Retinal pigment epithelial cell (primary cell): ENCODE data around the gene FBXW10B.
"Not testable (repeated sequence)": the region's sequence is repeated elsewhere in the genome, so short reads cannot be mapped to it uniquely, and the experiment has no call there.

Experiments used
- DNase-seq: peaks from one replicate; pipeline ENCODE4 v3.0.0-alpha.2; 2010; ENCODE audit warnings: low read depth
- H3K4me3 ChIP-seq: 2 replicates; pipeline ENCODE4 v1.5.1; 2011; ENCODE audit warnings: mild to moderate bottlenecking, low read length, control low read depth, moderate library complexity
- TF ChIP-seq, protein P1 (sequence below): conservative IDR thresholded peaks from 2 replicates; pipeline ENCODE4 v1.5.1; 2011; ENCODE audit warnings: low read depth, low read length, control low read depth, inconsistent platforms

The FBXW10B gene

DNA sequence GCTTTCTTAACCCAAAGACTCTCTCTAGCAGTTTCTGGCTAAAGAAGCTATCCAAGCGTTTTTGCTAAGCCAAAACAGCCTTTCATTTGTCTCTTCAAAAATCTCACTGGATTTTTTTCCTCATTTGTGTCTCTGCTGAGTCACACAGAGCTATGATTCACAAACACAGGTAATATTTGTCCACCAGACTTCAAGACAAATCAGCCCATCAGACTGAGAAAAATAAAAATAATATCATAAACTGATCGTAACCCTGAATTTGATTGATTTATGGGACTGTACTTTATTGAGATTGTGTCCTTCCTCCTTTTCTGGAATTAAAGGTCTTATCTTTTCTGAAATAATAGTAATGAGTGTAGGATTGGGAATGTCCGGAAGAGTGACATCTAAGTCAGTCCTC, 38.8 kb upstream of the FBXW10B start:
- TF ChIP-seq, protein P1, sequence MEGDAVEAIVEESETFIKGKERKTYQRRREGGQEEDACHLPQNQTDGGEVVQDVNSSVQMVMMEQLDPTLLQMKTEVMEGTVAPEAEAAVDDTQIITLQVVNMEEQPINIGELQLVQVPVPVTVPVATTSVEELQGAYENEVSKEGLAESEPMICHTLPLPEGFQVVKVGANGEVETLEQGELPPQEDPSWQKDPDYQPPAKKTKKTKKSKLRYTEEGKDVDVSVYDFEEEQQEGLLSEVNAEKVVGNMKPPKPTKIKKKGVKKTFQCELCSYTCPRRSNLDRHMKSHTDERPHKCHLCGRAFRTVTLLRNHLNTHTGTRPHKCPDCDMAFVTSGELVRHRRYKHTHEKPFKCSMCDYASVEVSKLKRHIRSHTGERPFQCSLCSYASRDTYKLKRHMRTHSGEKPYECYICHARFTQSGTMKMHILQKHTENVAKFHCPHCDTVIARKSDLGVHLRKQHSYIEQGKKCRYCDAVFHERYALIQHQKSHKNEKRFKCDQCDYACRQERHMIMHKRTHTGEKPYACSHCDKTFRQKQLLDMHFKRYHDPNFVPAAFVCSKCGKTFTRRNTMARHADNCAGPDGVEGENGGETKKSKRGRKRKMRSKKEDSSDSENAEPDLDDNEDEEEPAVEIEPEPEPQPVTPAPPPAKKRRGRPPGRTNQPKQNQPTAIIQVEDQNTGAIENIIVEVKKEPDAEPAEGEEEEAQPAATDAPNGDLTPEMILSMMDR = no peak
- H3K4me3 ChIP-seq = no peak overlapping the region
- no peak for DNase-seq

DNA sequence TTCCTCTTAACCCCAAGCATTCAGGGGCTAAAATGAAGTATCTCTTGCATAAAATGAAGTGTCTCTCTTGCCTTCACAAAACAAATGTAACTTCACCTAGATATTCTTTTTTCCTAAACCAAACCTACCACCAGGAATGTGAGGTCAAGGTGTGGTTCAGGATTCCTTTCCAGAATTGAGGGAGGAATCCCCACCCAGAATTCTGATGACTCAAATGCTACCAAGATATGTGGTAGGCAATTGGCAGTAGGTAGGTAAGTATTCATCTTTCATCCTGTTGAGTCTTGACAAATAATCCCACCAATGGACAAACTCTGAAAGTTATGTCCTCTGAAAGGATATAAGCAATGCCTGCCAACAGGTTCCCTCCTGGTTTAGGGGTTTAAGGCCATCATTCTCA, 38.4 kb upstream of the FBXW10B start:
- TF ChIP-seq, protein P1 = no peak
- no peak overlapping the region for H3K4me3 ChIP-seq
- no peak for DNase-seq

DNA sequence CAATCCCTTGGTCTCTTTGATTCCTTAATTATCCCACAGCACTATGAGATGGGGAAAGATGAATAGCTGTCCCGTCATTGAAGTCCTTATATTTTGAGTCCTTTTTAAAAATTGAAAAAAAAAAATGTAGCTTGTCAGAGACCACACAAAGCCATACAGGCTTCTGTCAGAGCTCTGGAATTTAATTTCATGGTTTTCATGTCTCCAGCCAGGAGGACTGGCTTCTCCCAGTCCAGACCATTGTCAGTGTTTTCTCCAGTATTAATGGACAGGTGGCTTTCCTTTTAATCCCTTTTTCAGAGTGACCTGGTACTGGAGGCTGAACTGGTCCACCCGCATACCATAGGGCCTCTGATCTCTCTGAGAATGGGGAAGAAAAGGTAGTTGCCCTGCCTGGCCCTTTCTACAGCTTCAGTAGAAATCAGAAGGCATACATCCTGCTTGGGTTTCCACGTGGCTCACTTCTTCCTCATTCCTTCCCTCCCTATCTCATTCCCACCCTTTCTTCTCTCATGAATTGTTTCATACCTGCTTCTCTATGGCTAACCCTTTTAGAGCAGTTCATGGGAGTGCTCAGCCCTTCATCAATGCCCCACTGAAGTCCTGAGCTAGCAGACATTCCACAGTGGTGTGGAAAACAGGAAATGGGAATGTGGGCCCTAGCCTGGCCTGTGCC, 35.5 kb upstream of the FBXW10B start:
- TF ChIP-seq, protein P1 = no peak
- no peak overlapping the region for H3K4me3 ChIP-seq
- no peak for DNase-seq

DNA sequence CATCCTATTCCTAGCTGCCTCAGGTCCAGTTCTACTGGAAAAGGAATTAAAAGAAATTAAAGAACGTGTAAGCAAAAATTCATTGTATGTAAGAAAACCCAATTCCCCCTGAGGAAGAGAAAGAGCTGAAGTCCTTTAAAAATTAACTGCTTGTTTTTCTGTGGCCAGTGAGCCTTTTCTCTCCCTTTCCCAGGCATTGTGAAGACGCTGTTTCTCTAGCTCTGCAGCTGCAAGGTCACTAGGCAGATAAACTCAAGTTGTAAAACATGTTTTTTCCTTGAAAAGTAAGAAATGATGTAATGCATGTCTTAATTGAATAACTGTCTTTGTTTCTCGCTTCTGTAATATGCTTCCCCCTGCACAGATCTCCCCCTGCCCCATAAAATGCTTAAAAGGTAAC, 34.9 kb upstream of the FBXW10B start:
- not testable (repeated sequence) for DNase-seq, H3K4me3 ChIP-seq

DNA sequence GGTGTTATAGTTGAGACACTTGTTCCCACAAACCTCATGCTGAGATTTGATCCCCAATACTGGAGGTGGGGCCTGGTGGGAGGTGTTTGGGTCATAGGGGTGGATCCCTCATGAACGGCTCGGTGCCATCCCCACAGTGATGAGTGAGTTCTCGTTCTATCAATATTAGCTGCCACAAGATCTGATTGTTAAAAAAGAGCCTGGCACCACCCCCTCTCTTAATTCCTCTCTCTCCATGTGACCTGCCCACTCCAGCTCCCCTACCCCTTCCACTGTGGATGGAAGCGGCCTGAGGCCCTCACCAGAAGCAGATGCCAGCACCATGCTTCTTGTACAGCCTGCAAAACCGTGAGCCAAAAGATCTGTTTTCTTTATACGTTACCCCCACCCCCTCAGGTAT, 33.5 kb upstream of the FBXW10B start:
- H3K4me3 ChIP-seq = no peak overlapping the region
- TF ChIP-seq, protein P1 = no peak
- DNase-seq = no peak

DNA sequence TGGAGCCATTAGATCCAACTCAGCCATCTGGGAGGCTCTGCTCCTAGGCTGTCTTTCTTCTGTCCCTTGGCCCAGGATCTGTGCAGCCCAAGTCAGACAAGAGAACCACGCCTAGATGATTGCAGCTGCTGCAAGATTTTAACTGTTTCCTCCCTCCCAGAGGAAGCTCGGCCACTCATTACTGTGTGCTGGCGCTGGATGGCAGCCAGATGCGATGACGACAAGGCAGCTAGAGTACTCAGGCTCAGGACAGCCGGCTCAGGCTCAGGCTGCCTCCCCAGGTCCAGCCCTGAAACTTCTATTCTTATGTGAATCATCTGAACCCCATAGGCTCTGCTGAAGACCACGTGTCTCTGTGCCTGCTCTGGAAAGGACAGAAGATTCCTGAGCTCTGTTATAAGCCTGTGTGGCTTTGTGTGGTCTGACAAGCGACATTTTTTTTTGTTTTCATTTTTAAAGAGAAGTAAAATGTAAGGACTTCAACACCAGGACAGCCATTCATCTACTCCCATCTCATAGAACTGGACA, 32.1 kb upstream of the FBXW10B start:
- peak; percentile 95 for DNase-seq
- TF ChIP-seq, protein P1 = no peak
- peak overlapping the region; percentile 41 for H3K4me3 ChIP-seq

DNA sequence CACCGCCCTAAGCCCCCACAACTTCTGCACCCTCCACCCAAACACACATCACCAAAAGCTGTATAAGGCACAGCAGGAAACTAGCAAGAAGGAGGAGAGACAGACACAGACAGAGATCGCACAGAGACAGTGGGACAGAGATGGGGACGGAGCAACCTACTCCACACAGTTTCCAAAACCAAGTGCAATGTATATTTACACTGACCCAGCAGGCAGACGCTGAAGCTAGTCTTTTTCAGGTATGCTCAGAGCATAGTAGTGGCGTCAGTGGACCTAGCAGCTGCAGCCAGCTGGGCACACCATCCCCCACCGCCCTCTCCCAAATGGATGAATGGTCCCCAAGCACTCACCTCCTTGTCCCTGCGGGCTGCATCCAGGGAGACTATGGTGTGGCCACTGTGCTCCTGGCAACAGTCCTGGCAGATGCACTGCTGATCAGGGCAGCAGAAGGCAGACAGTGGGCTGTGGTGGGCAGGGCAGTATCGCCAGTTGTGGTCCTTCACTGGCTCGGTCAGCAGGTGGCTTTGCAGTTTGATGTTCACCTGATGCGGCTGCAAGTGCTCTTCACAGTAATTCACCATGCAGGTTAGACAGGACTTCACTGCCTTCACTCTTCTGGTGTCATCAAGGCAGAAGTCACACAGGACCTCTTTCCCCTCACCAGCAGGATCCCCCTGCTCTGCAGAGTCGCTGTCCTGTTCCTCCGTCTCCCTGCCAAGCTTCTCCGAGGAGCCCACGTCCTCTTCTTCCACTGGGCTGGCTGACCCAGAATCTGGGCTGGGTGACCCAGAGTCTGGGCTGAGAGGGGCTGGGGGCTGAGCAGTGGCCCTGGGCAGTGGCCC, 31.5 kb upstream of the FBXW10B start:
- no peak for DNase-seq
- TF ChIP-seq, protein P1 = no peak
- peak overlapping the region; percentile 41 for H3K4me3 ChIP-seq
